Measurements from ENCODE around the gene BEND6.

Gene BEND6

GRCh38 chr6:56986611-56987010 is 31.7 kb downstream of the BEND6 start:
- DNase-seq = no peak
- H3K36me3 Mint-ChIP-seq (ENCODE audit: low read depth) = no peaks in the 10 kb centered on the region
- peaks cover 4% of the 10 kb centered on the region for H3K4me1 Mint-ChIP-seq
- no peaks in the 10 kb centered on the region for H3K9me3 Mint-ChIP-seq
- peaks cover 3% of the 10 kb centered on the region for H3K27me3 Mint-ChIP-seq (ENCODE audit: low read depth, poor library complexity)
- no peak overlapping the region for H3K27ac Mint-ChIP-seq
- TF ChIP-seq CTCF (IDR thresholded peaks at IDR 0.05) = no peak
- no peak overlapping the region for H3K4me3 Mint-ChIP-seq

- no peaks in the 10 kb centered on the region for H3K9me3 Mint-ChIP-seq
- no peak overlapping the region for H3K27ac Mint-ChIP-seq
- H3K4me1 Mint-ChIP-seq = peaks cover 4% of the 10 kb centered on the region
- no peak overlapping the region for H3K4me3 Mint-ChIP-seq
- no peak for DNase-seq
- no peak for TF ChIP-seq CTCF (IDR thresholded peaks at IDR 0.05)
- H3K27me3 Mint-ChIP-seq (ENCODE audit: low read depth, poor library complexity) = peaks cover 3% of the 10 kb centered on the region
- H3K36me3 Mint-ChIP-seq (ENCODE audit: low read depth) = no peaks in the 10 kb centered on the region
Measured at GRCh38 chr6:56988145-56988544, 33.2 kb downstream of the BEND6 start.

- no peak for TF ChIP-seq CTCF (IDR thresholded peaks at IDR 0.05)
- Mint-ChIP-seq H3K9me3 (no peaks in the 10 kb centered on the region), H3K4me3 (no peak overlapping the region), H3K27ac (no peak overlapping the region), H3K4me1 (no peaks in the 10 kb centered on the region), H3K36me3 (ENCODE audit: low read depth) (no peaks in the 10 kb centered on the region), H3K27me3 (ENCODE audit: low read depth, poor library complexity) (no peaks in the 10 kb centered on the region)
- no peak for DNase-seq
Measured at GRCh38 chr6:56992036-56992435, 37.1 kb downstream of the BEND6 start.

GRCh38 chr6:56992703-56993102 is 37.8 kb downstream of the BEND6 start:
- no peak overlapping the region for H3K27ac Mint-ChIP-seq
- peaks cover under 1% of the 10 kb centered on the region for H3K9me3 Mint-ChIP-seq
- H3K4me3 Mint-ChIP-seq = no peak overlapping the region
- no peaks in the 10 kb centered on the region for H3K27me3 Mint-ChIP-seq (ENCODE audit: low read depth, poor library complexity)
- no peak for TF ChIP-seq CTCF (IDR thresholded peaks at IDR 0.05)
- no peak for DNase-seq
- no peaks in the 10 kb centered on the region for H3K36me3 Mint-ChIP-seq (ENCODE audit: low read depth)
- no peaks in the 10 kb centered on the region for H3K4me1 Mint-ChIP-seq

GRCh38 chr6:56995347-56995902 is 40.5 kb downstream of the BEND6 start:
- no peak for DNase-seq
- Mint-ChIP-seq H3K36me3 (ENCODE audit: low read depth) (peaks cover 5% of the 10 kb centered on the region), H3K9me3 (peaks cover 18% of the 10 kb centered on the region), H3K27me3 (ENCODE audit: low read depth, poor library complexity) (peaks cover 2% of the 10 kb centered on the region), H3K4me1 (no peaks in the 10 kb centered on the region), H3K27ac (peak overlapping the region; percentile 8), H3K4me3 (no peak overlapping the region)
- TF ChIP-seq CTCF (IDR thresholded peaks at IDR 0.05) = no peak

- H3K9me3 Mint-ChIP-seq = peaks cover 18% of the 10 kb centered on the region
- H3K27me3 Mint-ChIP-seq (ENCODE audit: low read depth, poor library complexity) = peaks cover 4% of the 10 kb centered on the region
- no peak overlapping the region for H3K27ac Mint-ChIP-seq
- no peaks in the 10 kb centered on the region for H3K4me1 Mint-ChIP-seq
- H3K4me3 Mint-ChIP-seq = no peak overlapping the region
- H3K36me3 Mint-ChIP-seq (ENCODE audit: low read depth) = peaks cover 5% of the 10 kb centered on the region
- no peak for TF ChIP-seq CTCF (IDR thresholded peaks at IDR 0.05)
- DNase-seq = no peak
Measured at GRCh38 chr6:56996401-56996800, 41.5 kb downstream of the BEND6 start.

Data from nephron progenitor cell (in vitro differentiated cells).